GM18909 (cell line): ENCODE results near the gene SOAT2.

Experiments
- ATAC-seq: cut with Tn5 transposase; IDR thresholded peaks from one replicate; pipeline ENCODE4 v1.9.1; 2021; ENCODE audit warnings: mild to moderate bottlenecking; ENCODE audit not compliant: unreplicated experiment, poor library complexity

Gene SOAT2

GRCh38 chr12:53102883-53103807, at the start of gene SOAT2:
SOAT2 (plus strand) TSS chr12:53103486; CDS start chr12:53103578, 92 bp downstream.
- peak; percentile 71 for ATAC-seq

- peak; percentile 90 for ATAC-seq
These were observed 49.0 kb upstream of the SOAT2 start for GRCh38 chr12:53054112-53054878.

- no peak for ATAC-seq
These were observed 47.6 kb upstream of the SOAT2 start for GRCh38 chr12:53055471-53056266.

GRCh38 chr12:53056296-53056695, 47.0 kb upstream of the SOAT2 start:
- no peak for ATAC-seq

- no peak for ATAC-seq
These were observed 46.4 kb upstream of the SOAT2 start for GRCh38 chr12:53056901-53057300.

GRCh38 chr12:53057816-53058500, 45.3 kb upstream of the SOAT2 start:
- no peak for ATAC-seq

- no peak for ATAC-seq
These were observed 44.4 kb upstream of the SOAT2 start for GRCh38 chr12:53058674-53059433.

GRCh38 chr12:53059434-53060063, 43.7 kb upstream of the SOAT2 start:
- no peak for ATAC-seq

- no peak for ATAC-seq
These were observed 43.1 kb upstream of the SOAT2 start for GRCh38 chr12:53060064-53060720.

GRCh38 chr12:53060721-53061276, 42.5 kb upstream of the SOAT2 start:
- no peak for ATAC-seq

- no peak for ATAC-seq
These were observed 41.8 kb upstream of the SOAT2 start for GRCh38 chr12:53061404-53062010.

GRCh38 chr12:53062011-53062961, 41.0 kb upstream of the SOAT2 start:
- no peak for ATAC-seq

- no peak for ATAC-seq
These were observed 40.1 kb upstream of the SOAT2 start for GRCh38 chr12:53062977-53063707.

GRCh38 chr12:53063708-53064612, 39.3 kb upstream of the SOAT2 start:
- ATAC-seq, result no peak
